ENCODE measurements around the gene LRMDA.

- TF ChIP-seq, protein P1, sequence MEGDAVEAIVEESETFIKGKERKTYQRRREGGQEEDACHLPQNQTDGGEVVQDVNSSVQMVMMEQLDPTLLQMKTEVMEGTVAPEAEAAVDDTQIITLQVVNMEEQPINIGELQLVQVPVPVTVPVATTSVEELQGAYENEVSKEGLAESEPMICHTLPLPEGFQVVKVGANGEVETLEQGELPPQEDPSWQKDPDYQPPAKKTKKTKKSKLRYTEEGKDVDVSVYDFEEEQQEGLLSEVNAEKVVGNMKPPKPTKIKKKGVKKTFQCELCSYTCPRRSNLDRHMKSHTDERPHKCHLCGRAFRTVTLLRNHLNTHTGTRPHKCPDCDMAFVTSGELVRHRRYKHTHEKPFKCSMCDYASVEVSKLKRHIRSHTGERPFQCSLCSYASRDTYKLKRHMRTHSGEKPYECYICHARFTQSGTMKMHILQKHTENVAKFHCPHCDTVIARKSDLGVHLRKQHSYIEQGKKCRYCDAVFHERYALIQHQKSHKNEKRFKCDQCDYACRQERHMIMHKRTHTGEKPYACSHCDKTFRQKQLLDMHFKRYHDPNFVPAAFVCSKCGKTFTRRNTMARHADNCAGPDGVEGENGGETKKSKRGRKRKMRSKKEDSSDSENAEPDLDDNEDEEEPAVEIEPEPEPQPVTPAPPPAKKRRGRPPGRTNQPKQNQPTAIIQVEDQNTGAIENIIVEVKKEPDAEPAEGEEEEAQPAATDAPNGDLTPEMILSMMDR (optimal IDR thresholded peaks at IDR 0.05 in 1 of 3, IDR thresholded peaks at IDR 0.05 in 1 of 3, conservative IDR thresholded peaks at IDR 0.05 in 1 of 3; ENCODE audit: extremely low read depth in 1 of 3, insufficient read depth in 2 of 3, low read length in 3 of 3): no peak
- no peak for TF ChIP-seq EZH2 (IDR thresholded peaks at IDR 0.05; ENCODE audit: low read length)
Measured at GRCh38 chr10:75451831-75452230, 20.4 kb downstream of the LRMDA start.

All from keratinocyte (primary cell).